OCI-LY1 (cell line): ENCODE results near the gene CAMTA1.

Source experiments
- H2AFZ ChIP-seq: fragments of 200-600 bp; sonication (generic), shearing (Covaris generic); 2 replicates; pipeline ENCODE4 v1.6.0; 2014; ENCODE audit warnings: antibody characterized with exemption, mild to moderate bottlenecking, low read length
- H3F3A ChIP-seq: fragments of 200-600 bp; sonication (generic), shearing (Covaris generic); 2 replicates; pipeline ENCODE4 v1.6.0; 2014; ENCODE audit warnings: mild to moderate bottlenecking, antibody characterized with exemption, low read length, moderate library complexity; ENCODE audit not compliant: insufficient read depth
- H3K27ac ChIP-seq: fragments of 200-600 bp; sonication (generic); 2 replicates; pipeline ENCODE4 v1.5.1; 2014; ENCODE audit warnings: low read length, mixed run types, mild to moderate bottlenecking, low read depth; ENCODE audit not compliant: poor library complexity, severe bottlenecking
- H3K27me3 ChIP-seq: fragments of 200-600 bp; sonication (generic); 2 replicates; pipeline ENCODE4 v1.6.0; 2014; ENCODE audit warnings: antibody characterized with exemption, mild to moderate bottlenecking, low read length, moderate library complexity; ENCODE audit not compliant: insufficient read depth
- H3K36me3 ChIP-seq: fragments of 200-600 bp; sonication (generic); 2 replicates; pipeline ENCODE4 v1.6.1; 2014; ENCODE audit warnings: mild to moderate bottlenecking, antibody characterized with exemption, low read length, moderate library complexity, mixed read lengths; ENCODE audit not compliant: insufficient read depth
- H3K4me1 ChIP-seq: fragments of 200-600 bp; sonication (generic); 2 replicates; pipeline ENCODE4 v1.5.1; 2014; ENCODE audit warnings: mild to moderate bottlenecking, low read length, moderate library complexity; ENCODE audit not compliant: insufficient read depth, severe bottlenecking
- H3K4me2 ChIP-seq: fragments of 200-600 bp; sonication (generic), shearing (Covaris generic); 2 replicates; pipeline ENCODE4 v1.6.1; 2014; ENCODE audit warnings: low read length
- H3K4me3 ChIP-seq: fragments of 200-600 bp; sonication (generic); 2 replicates; pipeline ENCODE4 v1.5.1; 2014; ENCODE audit warnings: low read length, low read depth, mild to moderate bottlenecking, mixed read lengths; ENCODE audit not compliant: poor library complexity, severe bottlenecking
- H3K79me2 ChIP-seq: fragments of 200-600 bp; shearing (Covaris generic); 2 replicates; pipeline ENCODE4 v1.6.1; 2016; ENCODE audit warnings: mixed run types, low read length, mixed read lengths; ENCODE audit not compliant: insufficient read depth
- H3K9ac ChIP-seq: fragments of 200-600 bp; sonication (generic), shearing (Covaris generic); 2 replicates; pipeline ENCODE4 v1.6.1; 2014; ENCODE audit warnings: mild to moderate bottlenecking, low read length, mixed read lengths
- H3K9me2 ChIP-seq: fragments of 200-600 bp; sonication (generic), shearing (Covaris generic); 2 replicates; pipeline ENCODE4 v1.6.1; 2014; ENCODE audit warnings: low read depth, mild to moderate bottlenecking, low read length, mixed read lengths
- H3K9me3 ChIP-seq: fragments of 200-600 bp; shearing (Covaris generic); 2 replicates; pipeline ENCODE4 v1.6.1; 2014; ENCODE audit warnings: low read length, mixed read lengths
- H4K20me1 ChIP-seq: fragments of 200-600 bp; sonication (generic), shearing (Covaris generic); 2 replicates; pipeline ENCODE4 v1.6.0; 2016; ENCODE audit warnings: mild to moderate bottlenecking, low read length; ENCODE audit not compliant: insufficient read depth
- CTCF ChIP-seq: fragments of 200-600 bp; sonication (generic), shearing (Covaris generic); IDR thresholded peaks from 2 replicates; pipeline ENCODE4 v1.5.1; 2017; ENCODE audit warnings: mild to moderate bottlenecking, antibody characterized with exemption, low read length, moderate library complexity, mixed read lengths
- EZH2 ChIP-seq: fragments of 200-600 bp; sonication (generic), shearing (Covaris generic); IDR thresholded peaks from 2 replicates; pipeline ENCODE4 v1.8.0; 2017; ENCODE audit warnings: borderline replicate concordance, mixed run types, mild to moderate bottlenecking, antibody characterized with exemption, low read length, moderate library complexity, mixed read lengths

Gene CAMTA1

GRCh38 chr1:6965935-6966241 is 180.6 kb downstream of the CAMTA1 start:
- no peak overlapping the region for H2AFZ ChIP-seq

GRCh38 chr1:6966326-6966725 is 181.1 kb downstream of the CAMTA1 start:
- no peaks in the 10 kb centered on the region for H3K79me2 ChIP-seq
- H3K27me3 ChIP-seq = peaks cover 4% of the 10 kb centered on the region; the same call in 1 of the 2 replicates
- H3K9me3 ChIP-seq = 0 out of 2 replicates have a peak, but pooled peaks cover 3% of the 10 kb centered on the region
- H3K4me2 ChIP-seq = no peak overlapping the region
- TF ChIP-seq CTCF (no peak), EZH2 (no peak)
- H3F3A ChIP-seq = no peaks in the 10 kb centered on the region
- no peak overlapping the region for H2AFZ ChIP-seq
- H3K27ac ChIP-seq = no peak overlapping the region
- no peak overlapping the region for H3K4me3 ChIP-seq
- H3K36me3 ChIP-seq = no peaks in the 10 kb centered on the region
- H3K9me2 ChIP-seq = no peaks in the 10 kb centered on the region
- no peak overlapping the region for H3K9ac ChIP-seq
- H4K20me1 ChIP-seq = no peaks in the 10 kb centered on the region
- H3K4me1 ChIP-seq = no peaks in the 10 kb centered on the region

More at GRCh38 chr1:6965935-6966241, 180.6 kb downstream of the CAMTA1 start:
- Histone ChIP-seq H3K27ac (no peak overlapping the region), H3K36me3 (no peaks in the 10 kb centered on the region), H4K20me1 (no peaks in the 10 kb centered on the region), H3K4me2 (no peak overlapping the region), H3K4me1 (no peaks in the 10 kb centered on the region), H3K79me2 (no peaks in the 10 kb centered on the region), H3K4me3 (no peak overlapping the region), H3F3A (no peaks in the 10 kb centered on the region), H3K9ac (no peak overlapping the region), H3K9me2 (no peaks in the 10 kb centered on the region), H3K9me3 (0 out of 2 replicates have a peak, but pooled peaks cover 3% of the 10 kb centered on the region), H3K27me3 (peaks cover 4% of the 10 kb centered on the region; the same call in 1 of the 2 replicates)
- no peak for TF ChIP-seq EZH2
- TF ChIP-seq CTCF = no peak

GRCh38 chr1:6967431-6968111 is 182.3 kb downstream of the CAMTA1 start:
- H3K4me3 ChIP-seq = no peak overlapping the region
- H3F3A ChIP-seq = no peaks in the 10 kb centered on the region
- H3K9me3 ChIP-seq = 0 out of 2 replicates have a peak, but pooled peaks cover 3% of the 10 kb centered on the region
- no peaks in the 10 kb centered on the region for H4K20me1 ChIP-seq
- no peaks in the 10 kb centered on the region for H3K4me1 ChIP-seq
- no peaks in the 10 kb centered on the region for H3K79me2 ChIP-seq
- H3K36me3 ChIP-seq = no peaks in the 10 kb centered on the region
- no peak overlapping the region for H2AFZ ChIP-seq
- no peaks in the 10 kb centered on the region for H3K9me2 ChIP-seq
- TF ChIP-seq CTCF (no peak), EZH2 (no peak)
- peaks cover 4% of the 10 kb centered on the region; the same call in 1 of the 2 replicates for H3K27me3 ChIP-seq
- H3K4me2 ChIP-seq = no peak overlapping the region
- no peak overlapping the region for H3K27ac ChIP-seq
- no peak overlapping the region for H3K9ac ChIP-seq
